GM19452 (cell line): Measurements from ENCODE around the gene PALM.

Source experiments
- ATAC-seq: cut with Tn5 transposase; IDR thresholded peaks from one replicate; pipeline ENCODE4 v1.9.1; 2021; ENCODE audit not compliant: unreplicated experiment

Gene PALM

GRCh38 chr19:750640-751423 lies 42.1 kb downstream of the PALM start, which contains the start of gene MISP:
MISP (plus strand) TSS chr19:751112; CDS start chr19:756947, 5,835 bp downstream.
- no peak for ATAC-seq

- ATAC-seq: no peak
Observed at GRCh38 chr19:751501-752341, 43.0 kb downstream of the PALM start.

- ATAC-seq: no peak
Observed at GRCh38 chr19:752652-753517, 44.1 kb downstream of the PALM start.

- no peak for ATAC-seq
Observed at GRCh38 chr19:754530-754929, 45.8 kb downstream of the PALM start.

GRCh38 chr19:755063-755462 lies 46.3 kb downstream of the PALM start:
- no peak for ATAC-seq

- no peak for ATAC-seq
Observed at GRCh38 chr19:756236-756635, 47.5 kb downstream of the PALM start.

GRCh38 chr19:756821-757688 lies 48.3 kb downstream of the PALM start:
- ATAC-seq: no peak

- no peak for ATAC-seq
Observed at GRCh38 chr19:757811-758668, 49.3 kb downstream of the PALM start.

- no peak for ATAC-seq
Observed at GRCh38 chr19:763181-763580, 54.4 kb downstream of the PALM start.

GRCh38 chr19:763869-764268 lies 55.1 kb downstream of the PALM start:
- ATAC-seq: no peak

GRCh38 chr19:764301-764700 lies 55.6 kb downstream of the PALM start:
- ATAC-seq: no peak

- ATAC-seq: no peak
Observed at GRCh38 chr19:765179-765738, 56.5 kb downstream of the PALM start.

- ATAC-seq: no peak
Observed at GRCh38 chr19:768424-768823, 59.7 kb downstream of the PALM start.

- ATAC-seq: no peak
Observed at GRCh38 chr19:769616-770015, 60.9 kb downstream of the PALM start.

GRCh38 chr19:771332-771785 lies 62.6 kb downstream of the PALM start:
- ATAC-seq: no peak

GRCh38 chr19:772063-772462 lies 63.3 kb downstream of the PALM start:
- ATAC-seq: no peak

GRCh38 chr19:772730-773436 lies 64.1 kb downstream of the PALM start:
- no peak for ATAC-seq

GRCh38 chr19:776549-776948 lies 67.8 kb downstream of the PALM start:
- ATAC-seq: no peak
